ENCODE measurements around the gene IPMK. TPM values are rescaled to one million over a fixed set of nuclear protein-coding genes. Genes with fewer than 3 reads are reported as not detected.

The IPMK gene
- total RNA-seq (2022; extraction: Qiagen RNA extraction), result 3.0 to 4.9 TPM (median 3.9 TPM) in 5 replicates

GRCh38 chr10:58267713-58268453, at the start of gene IPMK:
IPMK (minus strand) TSS chr10:58267894; CDS start chr10:58267611, 283 bp downstream.

GRCh38 chr10:58268946-58269781, 1.5 kb upstream of the IPMK start, which contains the start of gene CISD1:
CISD1 (plus strand) TSS chr10:58269162; CDS start chr10:58269274, 112 bp downstream.

Other genes with a start within 250 kb of the IPMK start
- gene CISD1, start 1.3 kb upstream of the IPMK start, total RNA-seq (2022; extraction: Qiagen RNA extraction), result 44.0 to 60.4 TPM (median 54.3 TPM) in 5 replicates
- 12.7 to 19.6 TPM (median 16.7 TPM) in 5 replicates for gene UBE2D1, start 67.1 kb upstream of the IPMK start, total RNA-seq (2022; extraction: Qiagen RNA extraction)
- gene TFAM, start 117.5 kb upstream of the IPMK start, total RNA-seq (2022; extraction: Qiagen RNA extraction), result 65.3 to 79.1 TPM (median 70.6 TPM) in 5 replicates
- 17.0 to 24.6 TPM (median 21.3 TPM) in 5 replicates for gene BICC1, start 245.0 kb upstream of the IPMK start, total RNA-seq (2022; extraction: Qiagen RNA extraction)